Ovary (tissue), 9 donors: Measurements from ENCODE around the gene MKNK2. TPM values are rescaled to one million over a fixed set of nuclear protein-coding genes. Genes with fewer than 3 reads are reported as not detected.

Experiments used
- DNase-seq, 5 donors: peaks; one replicate each; pipeline ENCODE4 v3.0.0-alpha.2; 2019 to 2020
- H3K27ac ChIP-seq, 2 donors: fragments of 200-600 bp; one replicate each; pipeline versions ENCODE4 v1.5.1 to v1.8.0; 2019 to 2022
- H3K27me3 ChIP-seq: fragments of 200-600 bp; one replicate; pipeline ENCODE4 v1.8.0; 2022
- H3K36me3 ChIP-seq: fragments of 200-600 bp; sonication (generic); one replicate; pipeline ENCODE4 v1.5.1; 2019
- H3K4me1 ChIP-seq: one replicate; pipeline ENCODE4 v1.8.1; 2013; ENCODE audit warnings: mild to moderate bottlenecking, moderate library complexity; ENCODE audit not compliant: insufficient read depth
- H3K4me3 ChIP-seq: fragments of 200-600 bp; sonication (generic); one replicate; pipeline ENCODE4 v1.5.1; 2017
- H3K9me3 ChIP-seq, 2 donors: fragments of 200-600 bp in 1 of 2; sonication (generic) in 1 of 2; one replicate each; pipeline versions ENCODE4 v1.5.1 to v1.8.1; 2013 to 2019; ENCODE audit warnings: mild to moderate bottlenecking in 1 of 2, moderate library complexity in 1 of 2
- EP300 ChIP-seq: sonication (generic); formaldehyde crosslinking; IDR thresholded peaks from one replicate; pipeline ENCODE4 v1.6.1; 2017; ENCODE audit warnings: antibody characterized with exemption
- POLR2A ChIP-seq: fragments of 450-650 bp; IDR thresholded peaks from one replicate; pipeline ENCODE4 v1.6.1; 2017; ENCODE audit warnings: antibody characterized with exemption, mild to moderate bottlenecking, moderate library complexity
- WGBS, 3 donors: extraction: QIAGEN DNeasy Blood & Tissue Kit in 1 of 3; methylation state at CpG; one replicate each; pipeline versions ENCODE4 v1.1.5 to v1.1.7; 2013 to 2017; 5-methylcytosine and 5-hydroxymethylcytosine counted together
- intact Hi-C, 4 donors: fragments of 100-400 bp; cut with DNase I; formaldehyde crosslinking; loops; one replicate each; pipeline versions ENCODE4 v1.11.0 to v1.15.1; 2022 to 2023
- polyA plus RNA-seq, 2 donors: library from polyadenylated mRNA; stranded (reverse); fragments of 200-250 nt in 1 of 2; fragments of 350-450 nt in 1 of 2; fragmentation: Illumina TruSeq in 1 of 2; extraction: RNeasy Lipid Tissue Mini Kit (QIAGEN cat#74804) in 1 of 2; gene quantifications; one replicate each; pipeline ENCODE4 v1.2.3, GENCODE V29; 2013 to 2014
- total RNA-seq, 7 donors: library from RNA; depleted of rRNA in 2 of 7; stranded (reverse); fragments of >200 nt in 2 of 7; fragmentation: NEBNext Ultra II Directional in 3 of 7; extraction: Animal tissue kit (Norgen Biotek cat#: 25700) in 3 of 7; gene quantifications; one replicate each; pipeline versions ENCODE4 v1.1.0 to v1.2.4, GENCODE V29; 2016 to 2023
- TF ChIP-seq, protein P1 (sequence below), 3 donors: fragments of 450-650 bp in 2 of 3; fragments of 200-600 bp in 1 of 3; IDR thresholded peaks; one replicate each; pipeline versions ENCODE4 v1.5.1 to v1.8.0; 2016 to 2022; ENCODE audit warnings: antibody characterized with exemption in 3 of 3, mild to moderate bottlenecking in 1 of 3
- donor health status: DM: no; HTN: no; CAD: no; lungs with moderate emphysema.
- donor health status: DM: no; HTN: no; CAD: no.
- donor health status: Bipolar disorder and iron deficiency.
- donor health status: DM: yes; HTN: yes; CAD: no.
- donor health status: DM: no; HTN: no; CAD: no.
- donor health status: DM: yes; HTN: yes; CAD: no.

The MKNK2 gene
- total and polyA plus RNA-seq, 9 donors, result 22.1 to 186 (median 110) TPM

- 69 to 82% (median 79%) methylated on average over 6 of the region's 6 CpGs for WGBS, 3 donors
- peaks cover 14% of the 10 kb centered on the region for H3K4me1 ChIP-seq
- TF ChIP-seq, protein P1, sequence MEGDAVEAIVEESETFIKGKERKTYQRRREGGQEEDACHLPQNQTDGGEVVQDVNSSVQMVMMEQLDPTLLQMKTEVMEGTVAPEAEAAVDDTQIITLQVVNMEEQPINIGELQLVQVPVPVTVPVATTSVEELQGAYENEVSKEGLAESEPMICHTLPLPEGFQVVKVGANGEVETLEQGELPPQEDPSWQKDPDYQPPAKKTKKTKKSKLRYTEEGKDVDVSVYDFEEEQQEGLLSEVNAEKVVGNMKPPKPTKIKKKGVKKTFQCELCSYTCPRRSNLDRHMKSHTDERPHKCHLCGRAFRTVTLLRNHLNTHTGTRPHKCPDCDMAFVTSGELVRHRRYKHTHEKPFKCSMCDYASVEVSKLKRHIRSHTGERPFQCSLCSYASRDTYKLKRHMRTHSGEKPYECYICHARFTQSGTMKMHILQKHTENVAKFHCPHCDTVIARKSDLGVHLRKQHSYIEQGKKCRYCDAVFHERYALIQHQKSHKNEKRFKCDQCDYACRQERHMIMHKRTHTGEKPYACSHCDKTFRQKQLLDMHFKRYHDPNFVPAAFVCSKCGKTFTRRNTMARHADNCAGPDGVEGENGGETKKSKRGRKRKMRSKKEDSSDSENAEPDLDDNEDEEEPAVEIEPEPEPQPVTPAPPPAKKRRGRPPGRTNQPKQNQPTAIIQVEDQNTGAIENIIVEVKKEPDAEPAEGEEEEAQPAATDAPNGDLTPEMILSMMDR (IDR thresholded peaks at IDR 0.05), result no peak
- TF ChIP-seq EP300, result no peak
- TF ChIP-seq POLR2A, result no peak
- H3K4me3 ChIP-seq, result no peak overlapping the region
- peak overlapping the region; percentile 93 to 95 for H3K27ac ChIP-seq
- intact Hi-C loops, result loop anchor here in 1 of 4 donors (10.0 kb wide), 1 partner anchor 797 kb away; the partner anchor contains the start of genes ATP5F1D and MIDN
- H3K36me3 ChIP-seq, result no peaks in the 10 kb centered on the region
- peak in 1 of 5 donors; percentile 52 for DNase-seq
- no peaks in the 10 kb centered on the region for H3K27me3 ChIP-seq
- H3K9me3 ChIP-seq, result no peaks in the 10 kb centered on the region
These were observed 9.7 kb downstream of the MKNK2 start for GRCh38 chr19:2041433-2041682.

DNA sequence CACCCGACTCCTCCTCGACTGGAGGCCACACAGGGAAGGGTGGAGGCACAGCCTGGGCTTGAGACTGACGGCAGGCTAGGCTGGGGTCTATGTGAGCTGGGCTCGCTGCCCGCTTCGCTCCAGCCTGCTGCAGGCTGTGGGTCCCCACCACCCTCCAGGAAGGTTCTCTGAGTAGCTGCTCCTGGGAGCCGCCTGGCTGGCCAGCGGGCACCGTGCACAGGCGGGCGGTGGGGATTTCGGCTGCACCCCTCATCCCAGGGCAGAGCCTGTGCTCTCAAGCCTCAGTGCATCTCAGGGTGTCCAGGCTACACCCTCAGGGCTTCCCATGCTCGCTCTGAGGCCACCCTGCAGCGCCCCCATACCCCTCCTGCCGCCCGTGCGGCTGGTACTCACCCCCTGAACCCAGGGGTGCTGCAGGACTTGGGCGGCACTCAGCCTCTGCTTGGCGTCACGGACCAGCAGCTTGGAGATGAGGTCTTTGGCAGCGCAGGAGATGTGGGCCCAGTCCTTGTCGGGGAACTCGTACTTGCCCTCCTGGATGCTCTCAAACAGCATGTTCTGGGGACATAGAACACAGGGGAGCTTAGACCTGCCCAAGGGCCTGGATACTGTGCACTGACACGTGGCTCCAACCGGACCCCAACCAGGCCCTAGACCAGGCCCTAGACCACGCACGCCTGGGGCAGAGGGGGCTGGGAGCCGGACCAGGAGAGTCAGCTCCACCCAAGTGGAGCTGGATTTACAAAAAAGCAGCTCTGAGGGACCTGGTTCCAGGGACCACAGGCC, 10.2 kb downstream of the MKNK2 start:
- 84 to 85% (median 84%) methylated on average over 22 to 28 of the region's 28 CpGs for WGBS, 3 donors
- no peaks in the 10 kb centered on the region for H3K27me3 ChIP-seq
- H3K4me3 ChIP-seq, result no peak overlapping the region
- H3K4me1 ChIP-seq, result peaks cover 14% of the 10 kb centered on the region
- peak; percentile 22 to 48 (median 41) for DNase-seq
- H3K36me3 ChIP-seq, result no peaks in the 10 kb centered on the region
- TF ChIP-seq, protein P1 (IDR thresholded peaks at IDR 0.05), result no peak
- TF ChIP-seq EP300 (no peak), POLR2A (no peak)
- peak overlapping the region; percentile 93 to 95 for H3K27ac ChIP-seq
- intact Hi-C loops, result loop anchor here in 1 of 4 donors (10.0 kb wide), 1 partner anchor 796 kb away; the partner anchor contains the start of genes ATP5F1D and MIDN
- no peaks in the 10 kb centered on the region for H3K9me3 ChIP-seq

- intact Hi-C loops, result loop anchor here in 1 of 4 donors (10.0 kb wide), 1 partner anchor 795 kb away; the partner anchor contains the start of genes ATP5F1D and MIDN
- H3K36me3 ChIP-seq, result no peaks in the 10 kb centered on the region
- H3K9me3 ChIP-seq, result no peaks in the 10 kb centered on the region
- no peak overlapping the region for H3K4me3 ChIP-seq
- peak overlapping the region in 1 of 2 donors; percentile 93 for H3K27ac ChIP-seq
- 72 to 80% (median 80%) methylated on average over 20 of the region's 20 CpGs for WGBS, 3 donors
- DNase-seq, result peak; percentile 36 to 57 (median 53)
- peaks cover 17% of the 10 kb centered on the region for H3K4me1 ChIP-seq
- TF ChIP-seq EP300, result no peak
- no peak for TF ChIP-seq POLR2A
- TF ChIP-seq, protein P1 (IDR thresholded peaks at IDR 0.05), result no peak
- H3K27me3 ChIP-seq, result no peaks in the 10 kb centered on the region
These were observed 10.9 kb downstream of the MKNK2 start for GRCh38 chr19:2039959-2040646.

- H3K4me3 ChIP-seq, result no peak overlapping the region
- no peak for TF ChIP-seq POLR2A
- TF ChIP-seq, protein P1 (IDR thresholded peaks at IDR 0.05), result no peak
- no peak for TF ChIP-seq EP300
- H3K27me3 ChIP-seq, result no peaks in the 10 kb centered on the region
- H3K4me1 ChIP-seq, result peaks cover 17% of the 10 kb centered on the region
- peak overlapping the region; percentile 35 to 93 for H3K27ac ChIP-seq
- DNase-seq, result peak; percentile 33 to 63 (median 55)
- no peaks in the 10 kb centered on the region for H3K36me3 ChIP-seq
- WGBS, 3 donors, result 56 to 64% (median 63%) methylated on average over 30 of the region's 30 CpGs
- intact Hi-C loops, result no loop called here
- H3K9me3 ChIP-seq, result no peaks in the 10 kb centered on the region
These were observed 11.7 kb downstream of the MKNK2 start for GRCh38 chr19:2039089-2039958.
